ENCODE data around the gene WDR41. TPM values are rescaled to one million over a fixed set of nuclear protein-coding genes. Genes with fewer than 3 reads are reported as not detected.

Gene WDR41
- total and polyA plus RNA-seq, 9 of the 15 experiments (the other 6 are each of a cell fraction or from before 2014, with no cell fraction given), result 33.6 to 67.2 (median 55.5) TPM

- Histone ChIP-seq H2AFZ (ENCODE audit: low read depth, low read length) (no peak overlapping the region), H3K9ac (ENCODE audit: insufficient read depth in 1 of 2, low read depth in 2 of 2, low read length in 2 of 2) (no peak overlapping the region), H3K27me3 (ENCODE audit: control insufficient read depth in 2 of 2, insufficient read depth in 2 of 2, low read length in 2 of 2) (peaks cover 14 to 21% of the 10 kb centered on the region in 2 experiments), H3K36me3 (ENCODE audit: control insufficient read depth, insufficient read depth, low read length) (no peaks in the 10 kb centered on the region), H3K79me2 (ENCODE audit: control insufficient read depth, insufficient read depth, low read length) (no peaks in the 10 kb centered on the region), H3K9me1 (ENCODE audit: control insufficient read depth, insufficient read depth, low read length) (no peaks in the 10 kb centered on the region), H3K9me3 (replicated peaks; ENCODE audit: control insufficient read depth, insufficient read depth, low read depth, low read length) (no peaks in the 10 kb centered on the region), H3K4me2 (ENCODE audit: insufficient read depth, low read length) (no peak overlapping the region), H3K4me1 (replicated peaks in 1 of 2; ENCODE audit: control insufficient read depth in 2 of 2, insufficient read depth in 2 of 2, low read length in 2 of 2) (no peaks in the 10 kb centered on the region), H3K4me3 (no peak overlapping the region), H3K27ac (ENCODE audit: extremely low read depth, low read depth, low read length) (no peak overlapping the region), H4K20me1 (replicated peaks; ENCODE audit: control insufficient read depth, insufficient read depth, low read length) (no peaks in the 10 kb centered on the region)
- BruUV-seq (replicated peaks), result no TSS peak
- WGBS (ENCODE audit: insufficient coverage, low coverage, missing lambda C conversion rate), result 1% methylated on average over 5 of the region's 5 CpGs
- POLR2A ChIA-PET, result interaction anchor here (1.2 kb wide), 1 partner anchor 30 kb away, joined by 3 read pairs; no protein-coding TSS in a partner anchor
- no peak for ATAC-seq
- FAIRE-seq, result no peak
- in situ Hi-C loops (cut with MboI) (no loop called here), intact Hi-C loops (cut with micrococcal nuclease) (no loop called here)
- no peak for DNase-seq (ENCODE audit: extremely low read depth in 1 of 4, low spot score in 3 of 4)
- CTCF ChIA-PET (ENCODE audit: low intra/inter-chr PET ratio), result no interaction called here
- TF ChIP-seq NR2F6 (CRISPR knock-in tag; IDR thresholded peaks at IDR 0.05) (no peak), STAG1 (CRISPR knock-in tag; IDR thresholded peaks at IDR 0.05; ENCODE audit: borderline replicate concordance) (no peak), ZNF24 (IDR thresholded peaks at IDR 0.05) (no peak), ZBTB2 (IDR thresholded peaks at IDR 0.05) (no peak), PCBP2 (IDR thresholded peaks at IDR 0.05; ENCODE audit: low read depth, low read length, poor library complexity, severe bottlenecking) (no peak), CTBP1 (IDR thresholded peaks at IDR 0.05; ENCODE audit: borderline replicate concordance) (no peak), RERE (CRISPR knock-in tag; IDR thresholded peaks at IDR 0.05; ENCODE audit: borderline replicate concordance) (no peak), MYBL2 (IDR thresholded peaks at IDR 0.05; ENCODE audit: low read depth) (no peak), MYBL2 (CRISPR knock-in tag; IDR thresholded peaks at IDR 0.05; ENCODE audit: borderline replicate concordance) (no peak), CEBPG (CRISPR knock-in tag; IDR thresholded peaks at IDR 0.05) (no peak), CEBPG (tag; conservative IDR thresholded peaks at IDR 0.05 in 1 of 2, IDR thresholded peaks at IDR 0.05 in 1 of 2) (no peak), ZNF277 (CRISPR knock-in tag; IDR thresholded peaks at IDR 0.05; ENCODE audit: borderline replicate concordance) (no peak), ZNF134 (CRISPR knock-in tag; conservative IDR thresholded peaks at IDR 0.05) (no peak), PML (IDR thresholded peaks at IDR 0.05; ENCODE audit: low read length) (no peak), TAL1 (IDR thresholded peaks at IDR 0.05) (no peak), MCM2 (IDR thresholded peaks at IDR 0.05; ENCODE audit: low read depth) (no peak)
Measured at GRCh38 chr5:77397686-77398292, 94.3 kb downstream of the WDR41 start.

Measured in K562 (cell line).